Pancreas (tissue), 10 donors: Measurements from ENCODE around the gene SGPL1. TPM values are rescaled to one million over a fixed set of nuclear protein-coding genes. Genes with fewer than 3 reads are reported as not detected.

Experiments
- ATAC-seq, 4 donors: fragments of 200-7000 bp; cut with Tn5 transposase; one replicate each; pipeline versions ENCODE4 v1.8.0 to v1.9.1; 2020; ENCODE audit warnings: mild to moderate bottlenecking in 4 of 4, moderate library complexity in 4 of 4
- DNase-seq, 6 donors: peaks; one replicate each; pipeline ENCODE4 v3.0.0-alpha.2; 2020
- FAIRE-seq: peaks from 2 replicates; lab custom pipeline; 2012; peaks lifted over from hg19 to GRCh38; lab: Jason Lieb, UNC
- H3K27ac ChIP-seq, 4 donors: fragments of 200-600 bp; sonication (generic); 1 replicate in 3 of 4; 2 replicates in 1 of 4; pipeline versions ENCODE4 v1.5.0 to v1.8.0; 2020
- H3K27me3 ChIP-seq, 4 donors: fragments of 200-600 bp; one replicate each; pipeline ENCODE4 v1.8.0; 2021
- H3K36me3 ChIP-seq, 3 donors: fragments of 200-600 bp; sonication (generic) in 1 of 3; one replicate each; pipeline versions ENCODE4 v1.5.0 to v1.8.0; 2020 to 2021
- H3K4me1 ChIP-seq, 3 donors: fragments of 200-600 bp; one replicate each; pipeline ENCODE4 v1.8.0; 2021
- H3K4me3 ChIP-seq, 4 donors: fragments of 200-600 bp; sonication (generic) in 2 of 4; one replicate each; pipeline versions ENCODE4 v1.5.0 to v1.8.0; 2020 to 2021
- H3K9me3 ChIP-seq, 4 donors: fragments of 200-600 bp; one replicate each; pipeline ENCODE4 v1.8.0; 2021
- WGBS, 2 donors: extraction: QIAGEN DNeasy Blood & Tissue Kit; methylation state at CpG; one replicate each; pipeline ENCODE4 v1.1.7; 2013; 5-methylcytosine and 5-hydroxymethylcytosine counted together
- intact Hi-C, 3 donors: fragments of 100-400 bp; cut with DNase I; formaldehyde crosslinking; loops; one replicate each; pipeline versions ENCODE4 v1.11.1 to v1.14.2; 2022
- polyA plus RNA-seq, 2 donors: library from polyadenylated mRNA; stranded (reverse); fragments of 200-250 nt; gene quantifications; one replicate each; pipeline ENCODE4 v1.2.3, GENCODE V29; 2013
- total RNA-seq, 6 donors: library from RNA; stranded (reverse); fragmentation: NEBNext Ultra II Directional in 4 of 6; extraction: Animal tissue kit (Norgen Biotek cat#: 25700) in 4 of 6; gene quantifications; one replicate each; pipeline versions ENCODE4 v1.2.1 to v1.2.4, GENCODE V29; 2021 to 2023
- TF ChIP-seq, protein P1 (sequence below), 4 donors: fragments of 200-600 bp; sonication (generic) in 3 of 4; IDR thresholded peaks; one replicate each; pipeline versions ENCODE4 v1.5.0 to v1.8.0; 2021; ENCODE audit warnings: antibody characterized with exemption in 4 of 4
- donor health status: healthy with polysubstance abuse.
- donor health status: DM: no; HTN: no; CAD: no; lungs with moderate emphysema.
- donor health status: DM: no; HTN: no; CAD: no.
- donor health status: control.
- donor health status: control.
- donor health status: Bipolar disorder and iron deficiency.
- donor health status: DM: yes; HTN: yes; CAD: no.
- donor health status: DM: no; HTN: no; CAD: no.
- donor health status: DM: no; HTN: no; CAD: no.
- donor health status: DM: yes; HTN: yes; CAD: no.

The SGPL1 gene
- total and polyA plus RNA-seq, 8 donors, result 12.0 to 55.8 (median 30.1) TPM

GRCh38 chr10:70894416-70894815 lies 78.7 kb downstream of the SGPL1 start:
- Histone ChIP-seq H3K27ac (no peak overlapping the region), H3K27me3 (no peaks in the 10 kb centered on the region), H3K4me3 (no peak overlapping the region), H3K4me1 (peaks cover 3 to 11% (median 9%) of the 10 kb centered on the region in 3 donors), H3K36me3 (no peaks in the 10 kb centered on the region), H3K9me3 (no peaks in the 10 kb centered on the region)
- DNase-seq, result no peak
- ATAC-seq, result no peak
- TF ChIP-seq, protein P1, sequence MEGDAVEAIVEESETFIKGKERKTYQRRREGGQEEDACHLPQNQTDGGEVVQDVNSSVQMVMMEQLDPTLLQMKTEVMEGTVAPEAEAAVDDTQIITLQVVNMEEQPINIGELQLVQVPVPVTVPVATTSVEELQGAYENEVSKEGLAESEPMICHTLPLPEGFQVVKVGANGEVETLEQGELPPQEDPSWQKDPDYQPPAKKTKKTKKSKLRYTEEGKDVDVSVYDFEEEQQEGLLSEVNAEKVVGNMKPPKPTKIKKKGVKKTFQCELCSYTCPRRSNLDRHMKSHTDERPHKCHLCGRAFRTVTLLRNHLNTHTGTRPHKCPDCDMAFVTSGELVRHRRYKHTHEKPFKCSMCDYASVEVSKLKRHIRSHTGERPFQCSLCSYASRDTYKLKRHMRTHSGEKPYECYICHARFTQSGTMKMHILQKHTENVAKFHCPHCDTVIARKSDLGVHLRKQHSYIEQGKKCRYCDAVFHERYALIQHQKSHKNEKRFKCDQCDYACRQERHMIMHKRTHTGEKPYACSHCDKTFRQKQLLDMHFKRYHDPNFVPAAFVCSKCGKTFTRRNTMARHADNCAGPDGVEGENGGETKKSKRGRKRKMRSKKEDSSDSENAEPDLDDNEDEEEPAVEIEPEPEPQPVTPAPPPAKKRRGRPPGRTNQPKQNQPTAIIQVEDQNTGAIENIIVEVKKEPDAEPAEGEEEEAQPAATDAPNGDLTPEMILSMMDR (IDR thresholded peaks at IDR 0.05), result no peak
- 94% methylated on average over 2 of the region's 2 CpGs for WGBS, 2 donors
- intact Hi-C loops, result no loop called here
- no peak for FAIRE-seq

GRCh38 chr10:70896551-70896950 lies 80.8 kb downstream of the SGPL1 start:
- no peaks in the 10 kb centered on the region for H3K36me3 ChIP-seq
- DNase-seq (no peak), FAIRE-seq (no peak), ATAC-seq (no peak)
- no peaks in the 10 kb centered on the region for H3K27me3 ChIP-seq
- TF ChIP-seq, protein P1 (IDR thresholded peaks at IDR 0.05), result no peak
- H3K9me3 ChIP-seq, result no peaks in the 10 kb centered on the region
- no peak overlapping the region for H3K27ac ChIP-seq
- no peaks in the 10 kb centered on the region for H3K4me1 ChIP-seq
- intact Hi-C loops, result no loop called here
- WGBS, 2 donors, result 96% methylated on average over 1 of the region's 1 CpG
- H3K4me3 ChIP-seq, result no peak overlapping the region

GRCh38 chr10:70898687-70899086 lies 82.9 kb downstream of the SGPL1 start:
- DNase-seq (no peak), FAIRE-seq (no peak), ATAC-seq (no peak)
- intact Hi-C loops, result no loop called here
- no peaks in the 10 kb centered on the region for H3K27me3 ChIP-seq
- TF ChIP-seq, protein P1 (IDR thresholded peaks at IDR 0.05), result no peak
- no peaks in the 10 kb centered on the region for H3K4me1 ChIP-seq
- H3K27ac ChIP-seq, result no peak overlapping the region
- no peaks in the 10 kb centered on the region for H3K36me3 ChIP-seq
- H3K4me3 ChIP-seq, result no peak overlapping the region
- WGBS, 2 donors, result 71 to 74% methylated on average over 3 of the region's 3 CpGs
- H3K9me3 ChIP-seq, result no peaks in the 10 kb centered on the region

GRCh38 chr10:70899096-70899495 lies 83.3 kb downstream of the SGPL1 start:
- no peak overlapping the region for H3K4me3 ChIP-seq
- intact Hi-C loops, result no loop called here
- no peaks in the 10 kb centered on the region for H3K4me1 ChIP-seq
- no peak for FAIRE-seq
- no peaks in the 10 kb centered on the region for H3K9me3 ChIP-seq
- WGBS, 2 donors, result 90 to 92% methylated on average over 4 of the region's 4 CpGs
- no peaks in the 10 kb centered on the region for H3K27me3 ChIP-seq
- TF ChIP-seq, protein P1 (IDR thresholded peaks at IDR 0.05), result no peak
- no peak overlapping the region for H3K27ac ChIP-seq
- no peaks in the 10 kb centered on the region for H3K36me3 ChIP-seq
- no peak for DNase-seq
- ATAC-seq, result no peak

GRCh38 chr10:70901276-70901878 lies 85.6 kb downstream of the SGPL1 start:
- Histone ChIP-seq H3K27me3 (no peaks in the 10 kb centered on the region), H3K36me3 (no peaks in the 10 kb centered on the region), H3K27ac (no peak overlapping the region), H3K4me1 (no peaks in the 10 kb centered on the region), H3K9me3 (no peaks in the 10 kb centered on the region), H3K4me3 (no peak overlapping the region)
- no peak for ATAC-seq
- intact Hi-C loops, result no loop called here
- FAIRE-seq, result no peak
- DNase-seq, result peak in 1 of 6 donors; percentile 59
- 89 to 94% methylated on average over 13 of the region's 13 CpGs for WGBS, 2 donors
- TF ChIP-seq, protein P1 (IDR thresholded peaks at IDR 0.05), result no peak
